Glomerular endothelial cell (primary cell): ENCODE results near the gene AP1AR. TPM values are rescaled to one million over a fixed set of nuclear protein-coding genes. Genes with fewer than 3 reads are reported as not detected.
"Not testable (repeated sequence)": the region's sequence is repeated elsewhere in the genome, so short reads cannot be mapped to it uniquely, and the experiment has no call there.

Experiments used
- DNase-seq: peaks from one replicate; pipeline ENCODE4 v3.0.0-alpha.2; 2011; ENCODE audit warnings: low read depth, low spot score; ENCODE audit errors: extremely low read depth
- total RNA-seq: library from RNA; depleted of rRNA; stranded (reverse); fragments of >200 nt; gene quantifications from 2 replicates; pipeline ENCODE4 v1.2.3, GENCODE V29; 2015

Gene AP1AR
- total RNA-seq, 1 donor from 2014 or later = 26.0 TPM

DNA sequence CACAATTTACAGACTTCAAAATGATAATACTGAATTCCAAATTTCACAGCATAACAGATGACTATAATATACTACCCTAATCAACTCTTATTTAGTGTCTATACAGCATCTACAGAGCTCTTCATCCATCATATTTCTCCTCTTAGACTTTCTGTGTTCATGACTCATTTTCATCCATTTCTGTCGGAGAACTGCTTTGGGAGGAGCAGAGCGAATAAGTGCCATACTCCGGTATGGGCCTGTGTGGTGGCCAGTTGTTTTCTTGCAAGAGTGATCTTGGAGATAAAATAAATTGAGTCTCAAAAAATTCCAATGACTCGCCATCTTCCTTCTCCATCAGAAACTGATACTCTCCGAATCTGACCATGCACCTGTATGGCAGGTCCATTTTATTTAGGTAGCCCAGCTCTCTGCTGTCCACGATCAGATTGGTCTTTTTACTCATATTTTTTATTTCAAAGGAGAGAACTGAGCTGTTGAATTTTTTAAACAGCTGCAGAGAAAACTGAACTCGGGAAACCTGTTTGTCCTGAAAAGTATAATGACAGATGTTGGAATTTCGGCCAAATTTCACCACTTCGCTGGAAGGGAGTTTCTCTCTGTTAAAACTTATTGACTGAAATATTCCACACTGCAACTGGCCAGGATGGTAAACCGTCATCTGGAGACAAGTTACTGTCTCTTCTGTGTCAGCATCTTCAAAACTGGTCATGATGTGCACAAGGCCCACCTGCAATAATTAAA is 46.3 kb downstream of the AP1AR start:
- DNase-seq = no peak

DNA sequence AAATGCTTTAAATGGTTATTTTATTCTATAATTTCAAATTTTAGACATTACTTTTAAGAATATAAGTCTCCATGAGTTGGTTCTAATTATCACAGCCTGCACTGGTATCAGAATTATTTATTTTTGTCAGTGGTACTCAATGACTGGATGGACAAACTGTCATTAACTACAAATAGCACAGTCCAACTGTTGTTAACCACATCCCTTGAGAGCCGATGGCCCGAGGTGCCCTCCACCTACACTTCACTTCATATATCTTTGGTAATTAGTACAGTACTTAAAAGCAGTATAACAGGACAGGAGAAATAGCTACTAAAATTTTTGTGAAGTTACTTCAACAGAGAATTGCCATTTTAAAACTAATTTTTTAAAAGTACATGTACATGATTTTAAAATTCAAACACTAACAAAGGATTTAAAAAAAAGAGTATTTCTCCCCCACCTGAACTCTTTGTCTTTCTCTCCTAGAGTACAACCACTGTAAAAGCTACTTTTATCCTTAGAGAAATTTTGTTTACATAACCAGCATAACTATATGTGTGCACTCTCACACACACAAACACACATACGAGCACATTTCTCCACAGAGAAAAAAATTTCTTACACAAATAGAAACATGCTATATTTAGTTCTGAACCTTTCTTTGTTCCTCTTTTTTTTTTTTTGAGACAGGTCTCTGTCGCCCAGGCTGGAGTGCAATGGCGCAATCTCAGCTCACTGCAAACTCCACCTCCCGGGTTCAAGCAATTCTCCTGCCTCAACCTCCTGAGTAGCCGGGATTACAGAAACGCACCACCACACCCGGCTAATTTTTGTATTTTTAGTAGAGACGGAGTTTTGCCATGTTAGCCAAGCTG is 47.7 kb downstream of the AP1AR start:
- DNase-seq = no peak

DNA sequence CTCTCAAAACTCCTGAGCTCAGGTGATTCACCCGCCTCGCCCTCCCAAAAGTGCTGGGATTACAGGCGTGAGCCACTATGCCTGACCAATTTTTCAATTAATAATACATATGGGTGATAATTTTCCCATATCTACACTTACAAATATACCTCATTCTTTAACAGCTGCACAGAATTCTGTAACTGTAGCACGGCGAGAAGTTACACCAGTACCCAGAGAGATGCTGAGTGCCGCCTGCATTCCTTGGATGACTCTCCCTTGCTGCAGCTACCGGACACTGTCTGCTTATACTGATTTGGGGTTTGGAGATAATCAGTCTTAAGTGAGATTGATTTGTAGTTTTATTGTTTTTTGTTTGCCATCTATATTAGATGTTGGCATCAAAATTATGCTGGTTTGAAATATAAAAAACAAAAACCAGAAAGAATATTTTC is 48.3 kb downstream of the AP1AR start:
- no peak for DNase-seq

DNA sequence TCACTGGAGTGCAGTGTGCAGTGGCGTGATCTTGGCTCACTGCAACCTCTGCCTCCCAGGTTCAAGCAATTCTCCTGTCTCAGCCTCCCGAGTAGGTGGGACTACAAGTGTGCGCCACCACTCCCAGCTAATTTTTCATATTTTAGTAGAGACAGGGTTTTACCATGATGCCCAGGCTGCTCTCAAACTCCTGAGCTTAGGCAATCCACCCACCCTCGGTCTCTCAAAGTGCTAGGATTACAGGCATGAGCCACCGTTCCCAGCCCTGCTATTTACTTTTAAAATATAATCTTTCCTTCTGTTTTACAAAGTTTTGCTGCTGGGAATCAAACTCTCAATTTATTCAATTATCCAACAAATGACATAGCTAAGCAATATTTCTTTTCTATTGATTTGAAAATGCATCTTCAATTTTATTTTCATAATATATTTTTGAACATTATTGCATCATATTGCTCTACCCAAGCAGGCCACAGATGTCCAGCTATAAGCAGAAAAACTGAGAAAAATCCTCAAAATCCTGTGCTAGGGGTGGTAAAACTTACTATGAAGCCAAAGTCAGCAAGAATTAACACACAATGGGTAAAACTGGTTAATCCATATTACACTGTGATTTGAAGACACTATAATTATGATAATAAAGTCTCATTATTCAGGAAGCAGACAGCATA is 48.9 kb downstream of the AP1AR start:
- no peak for DNase-seq

DNA sequence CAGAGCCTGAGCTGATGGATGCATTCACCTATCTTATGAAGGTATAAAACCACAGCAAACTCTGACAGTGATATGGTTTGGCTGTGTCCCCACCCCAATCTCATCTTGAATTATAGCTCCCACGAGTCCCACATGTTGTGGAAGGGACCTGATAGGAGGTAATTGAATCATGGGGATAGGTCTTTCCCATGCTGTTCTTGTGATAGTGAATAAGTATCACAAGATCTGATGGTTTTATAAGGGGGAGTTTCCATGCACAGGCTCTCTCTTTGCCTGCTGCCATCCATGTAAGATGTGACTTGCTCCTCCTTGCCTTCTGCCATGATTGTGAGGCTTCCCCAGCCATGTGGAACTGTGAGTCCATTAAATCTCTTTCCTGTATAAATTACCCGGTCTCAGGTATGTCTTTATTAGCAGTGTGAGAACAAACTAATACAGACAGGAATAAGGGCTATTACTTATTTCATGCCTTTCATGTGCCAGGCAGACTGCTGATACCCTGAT is 50.4 kb downstream of the AP1AR start:
- DNase-seq = not testable (repeated sequence)

DNA sequence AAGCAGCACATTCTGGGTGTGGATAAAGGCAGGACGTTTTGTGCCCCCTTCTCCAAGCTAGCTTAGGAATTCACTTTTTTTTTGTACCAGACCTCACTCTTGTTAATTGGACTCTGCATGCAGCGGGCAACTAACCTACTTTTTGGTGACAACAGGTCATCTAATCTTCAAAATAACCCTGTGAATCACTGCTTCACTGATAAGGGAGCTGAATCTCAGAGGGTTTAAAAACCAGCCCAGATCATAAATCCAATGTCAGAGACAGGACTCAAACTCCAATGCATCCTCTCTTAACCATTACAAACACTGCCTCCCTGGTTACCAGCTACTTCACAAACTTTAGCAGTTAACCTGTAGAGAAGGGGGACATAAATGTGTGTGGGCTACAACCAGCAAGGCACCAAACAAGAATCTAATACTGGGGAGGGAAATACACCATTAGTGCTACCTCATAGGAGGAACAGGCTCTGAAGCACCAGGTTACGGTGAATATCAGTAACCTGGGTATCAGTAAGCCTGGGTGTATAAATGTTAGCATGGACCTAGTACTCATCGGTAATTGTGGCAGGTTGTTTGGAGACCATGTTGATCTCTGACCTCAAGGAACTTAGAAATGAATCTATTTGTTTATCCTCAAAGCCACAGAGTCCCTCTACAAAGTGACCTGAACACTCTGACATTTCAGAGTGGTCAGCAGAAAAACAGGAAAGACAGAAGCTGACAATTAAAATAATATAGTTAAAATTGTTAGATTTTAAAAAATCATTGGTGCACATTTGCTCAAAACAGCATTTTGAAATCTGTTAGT is 51.5 kb downstream of the AP1AR start:
- DNase-seq = no peak

DNA sequence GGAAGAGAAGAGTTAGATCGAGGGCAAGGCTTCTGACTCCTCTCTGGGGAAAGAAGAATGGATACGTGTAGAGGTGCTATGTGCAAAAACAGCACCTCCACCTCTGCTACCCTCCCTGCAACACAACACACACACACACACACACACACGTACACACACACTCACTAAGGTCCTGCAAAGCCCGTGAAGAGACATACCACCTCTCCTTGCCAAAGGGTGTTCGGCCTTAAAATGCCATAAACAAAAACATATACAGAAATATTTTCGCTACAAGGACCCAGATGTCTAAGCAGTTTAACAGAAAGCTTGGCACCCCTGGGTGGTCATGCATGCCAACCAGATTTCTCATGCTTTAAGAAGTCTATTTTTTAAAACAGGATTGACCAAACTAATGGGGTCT is 52.6 kb downstream of the AP1AR start:
- no peak for DNase-seq

DNA sequence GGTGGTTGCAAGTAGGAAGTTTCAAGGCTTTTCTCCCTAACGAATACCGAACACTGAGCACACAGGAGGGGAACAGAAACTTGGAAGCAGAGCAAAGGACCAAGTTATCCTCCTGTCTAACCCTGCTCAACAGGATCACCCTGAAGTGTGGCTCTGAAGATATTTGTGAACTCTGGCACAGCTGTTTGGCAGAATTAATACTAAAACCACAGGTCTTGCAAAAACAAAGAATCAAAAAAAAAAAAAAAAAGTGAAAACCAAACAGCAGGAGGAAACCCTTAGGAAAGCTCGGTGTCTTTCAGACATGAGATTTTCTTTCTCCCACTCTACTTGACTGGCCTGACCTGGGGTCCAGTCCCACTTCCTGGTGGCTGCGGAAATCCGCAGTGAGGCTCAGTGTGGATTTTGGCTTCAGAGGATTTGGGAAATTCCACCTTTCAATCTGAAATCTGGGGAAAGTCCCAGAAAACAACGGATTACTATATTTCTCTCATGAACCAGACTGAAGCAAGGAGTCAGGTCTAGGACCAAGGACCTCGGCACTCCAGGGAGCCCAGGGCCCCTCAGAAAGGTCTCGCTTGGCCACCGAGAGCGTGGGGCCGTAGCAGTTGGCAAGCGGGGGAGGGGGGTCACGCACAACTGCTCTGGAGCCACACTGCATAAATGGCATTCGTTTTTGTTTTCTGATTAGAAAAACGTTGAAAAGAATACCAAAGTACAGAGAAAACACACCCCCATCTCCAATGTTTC is 53.2 kb downstream of the AP1AR start:
- no peak for DNase-seq

DNA sequence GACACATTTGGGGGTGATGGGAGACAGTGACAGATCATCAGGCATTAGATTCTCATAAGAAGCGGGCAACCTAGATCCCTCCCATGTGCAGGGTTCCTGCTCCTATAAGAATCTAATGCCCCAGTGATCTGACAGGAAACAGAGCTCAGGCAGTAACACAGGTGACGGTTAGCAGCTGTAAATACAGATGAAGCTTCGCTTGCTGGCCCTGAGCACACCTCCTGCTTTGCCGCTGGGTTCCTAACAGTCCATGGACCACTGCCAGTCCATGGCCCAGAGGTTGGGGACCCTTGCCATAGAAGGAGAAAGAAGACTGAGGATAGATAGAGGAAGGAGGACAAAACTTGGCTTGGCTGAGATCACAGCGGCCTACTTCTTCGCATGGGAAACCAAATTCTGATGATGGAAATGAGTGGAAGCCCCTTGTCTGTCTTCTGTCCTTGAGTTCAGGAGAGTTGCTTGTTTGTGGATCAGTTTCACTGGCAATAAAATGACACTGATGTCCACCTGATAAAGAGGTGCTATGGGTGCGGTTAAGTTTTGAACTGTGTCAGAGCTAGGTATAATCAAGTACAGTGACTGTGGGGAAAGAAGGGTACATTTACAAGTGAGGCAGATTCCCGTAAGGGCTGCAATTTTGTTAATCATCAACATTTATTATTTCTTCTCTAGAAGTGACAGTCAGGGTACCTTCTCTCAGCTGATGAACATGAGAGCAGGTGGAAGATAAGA is 55.8 kb downstream of the AP1AR start:
- DNase-seq = no peak

DNA sequence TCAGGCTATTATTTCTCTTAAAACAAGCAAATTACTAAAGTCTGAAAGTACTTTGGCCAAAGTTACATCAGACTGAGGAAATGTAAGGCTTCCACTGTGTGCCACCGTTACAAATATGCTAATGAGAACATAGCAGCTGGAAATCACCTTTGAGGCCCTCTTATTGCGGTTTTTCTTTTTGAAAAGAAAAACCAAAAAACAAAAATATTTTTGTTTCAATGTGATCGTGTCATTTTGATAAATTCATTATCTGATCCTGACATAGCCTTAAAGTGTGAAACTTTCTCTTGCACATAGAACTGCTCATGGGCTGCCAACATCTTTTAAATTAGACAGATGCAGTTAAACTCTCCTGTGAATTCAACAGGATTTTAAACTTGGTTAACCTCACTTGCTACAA is 56.9 kb downstream of the AP1AR start:
- DNase-seq = no peak

DNA sequence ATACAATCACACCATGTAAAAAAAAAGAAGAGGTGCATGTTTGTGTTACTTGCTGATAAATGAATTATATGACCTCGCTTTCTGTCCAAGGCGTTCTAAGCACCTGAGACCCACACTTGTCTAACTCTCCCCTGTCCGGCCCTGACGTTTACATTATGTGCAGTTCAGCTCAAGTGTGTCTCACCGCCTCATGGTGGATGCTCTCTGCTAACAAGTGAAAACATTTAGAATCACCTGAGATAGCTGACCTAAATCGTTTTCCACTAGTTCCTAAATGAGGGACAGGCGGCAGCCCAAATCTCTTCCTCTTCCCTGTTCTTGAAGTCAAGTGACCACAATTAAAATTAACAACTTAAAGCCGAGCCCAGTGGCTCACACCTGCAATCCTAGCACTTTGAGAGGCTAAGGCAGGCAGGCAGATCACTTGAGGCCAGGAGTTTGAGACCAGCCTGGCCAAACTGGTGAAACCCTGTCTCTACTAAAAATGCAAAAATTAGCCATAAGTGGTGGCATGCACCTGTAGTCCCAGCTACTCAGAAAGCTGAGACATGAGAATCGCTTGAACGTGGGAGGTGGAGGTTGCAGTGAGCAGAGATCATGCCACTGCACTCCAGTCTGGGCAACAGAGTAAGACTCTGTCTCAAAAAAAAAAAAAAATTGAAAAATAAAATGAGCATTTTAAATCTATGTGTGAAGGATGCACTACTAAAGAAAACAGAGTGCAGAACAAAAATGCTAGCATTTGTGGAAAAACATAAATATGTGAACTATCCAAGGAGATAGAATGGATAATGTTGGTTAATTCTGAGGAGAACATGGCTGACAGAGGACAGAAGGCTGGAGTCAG is 58.0 kb downstream of the AP1AR start:
- no peak for DNase-seq

DNA sequence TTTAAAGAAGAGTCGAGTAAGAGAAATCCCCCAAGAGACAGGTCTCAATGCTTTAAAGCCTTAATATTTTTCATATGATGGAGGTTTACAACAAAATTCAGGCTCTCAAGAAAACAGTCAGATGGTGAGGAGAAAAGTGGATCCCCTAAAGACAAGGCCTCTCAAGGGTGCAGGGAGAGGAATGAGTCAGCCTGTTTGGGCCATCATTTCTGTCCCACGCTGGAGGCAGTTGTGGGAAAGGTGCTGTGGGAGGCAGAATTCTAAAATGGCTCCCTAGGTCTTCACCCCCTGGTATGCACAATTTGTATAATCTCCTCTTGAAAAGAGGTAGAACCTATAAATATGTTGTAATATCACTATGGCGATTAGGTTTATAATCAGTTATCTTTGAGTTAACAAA is 58.8 kb downstream of the AP1AR start:
- no peak for DNase-seq

DNA sequence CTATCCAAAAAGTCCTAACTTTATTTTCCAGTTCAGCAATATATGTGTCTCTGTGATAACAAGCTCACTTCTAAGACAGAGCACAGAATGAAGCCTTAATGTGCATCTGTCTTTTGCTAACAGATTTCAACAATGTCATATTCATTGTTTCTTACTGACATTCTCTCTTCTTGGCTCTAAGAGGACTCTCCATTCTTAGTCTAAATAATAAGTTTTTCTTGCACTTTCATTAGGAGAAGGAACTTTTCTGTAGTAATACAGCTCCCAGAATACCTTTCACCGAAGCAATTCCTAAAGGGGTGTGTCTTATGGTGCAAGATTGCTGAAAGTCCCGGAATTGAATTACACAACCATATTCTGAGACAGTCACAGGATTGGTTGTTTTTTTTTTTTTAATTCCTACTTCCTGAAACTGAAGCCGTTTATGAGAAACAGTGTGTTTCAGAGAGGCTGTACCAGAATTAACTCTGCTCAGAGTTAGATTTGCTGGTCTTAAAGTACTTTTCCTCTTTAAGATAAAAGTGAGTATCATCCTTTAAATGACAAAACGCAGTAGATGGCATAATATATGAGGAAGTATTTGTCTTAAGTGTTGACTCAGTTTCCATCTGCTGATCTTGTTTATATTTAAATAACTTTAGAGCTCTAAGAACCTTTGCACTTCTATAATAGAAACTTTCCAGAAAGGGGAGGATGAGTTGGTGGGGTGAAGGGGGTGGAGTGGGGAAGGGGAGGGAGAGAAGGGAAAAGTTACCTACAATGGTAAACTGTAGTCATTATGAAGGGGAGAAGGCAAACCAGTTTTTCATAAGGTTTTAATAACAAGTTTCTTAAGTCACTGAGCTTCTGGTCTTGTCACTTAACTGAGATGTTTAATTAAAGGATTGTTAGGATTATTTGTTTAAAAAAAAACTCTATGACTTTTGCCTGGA is 65.6 kb downstream of the AP1AR start, which contains the start of gene ALPK1:
Gene ALPK1 (plus strand): TSS at position 421 of the 932 bp plus-strand sequence.
- peak; percentile 75 for DNase-seq

DNA sequence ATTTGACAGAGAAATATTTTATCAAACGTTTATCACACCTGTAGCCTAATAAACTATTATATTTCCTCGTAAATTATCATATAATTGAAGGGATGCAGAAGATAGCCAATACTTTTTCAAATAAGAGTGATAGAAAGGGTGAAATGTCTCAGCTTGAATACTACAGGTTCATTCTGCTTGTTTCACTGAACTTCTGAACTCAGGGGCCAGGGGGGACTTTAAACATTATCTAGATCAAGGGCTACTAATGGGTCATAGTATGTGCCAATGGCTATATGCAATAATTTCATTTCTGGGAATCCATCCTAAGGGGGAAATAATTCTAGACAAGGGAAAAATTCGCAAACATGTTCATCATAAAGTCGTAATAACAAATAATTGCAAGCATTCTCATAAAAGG is 68.1 kb downstream of the AP1AR start:
- no peak for DNase-seq

DNA sequence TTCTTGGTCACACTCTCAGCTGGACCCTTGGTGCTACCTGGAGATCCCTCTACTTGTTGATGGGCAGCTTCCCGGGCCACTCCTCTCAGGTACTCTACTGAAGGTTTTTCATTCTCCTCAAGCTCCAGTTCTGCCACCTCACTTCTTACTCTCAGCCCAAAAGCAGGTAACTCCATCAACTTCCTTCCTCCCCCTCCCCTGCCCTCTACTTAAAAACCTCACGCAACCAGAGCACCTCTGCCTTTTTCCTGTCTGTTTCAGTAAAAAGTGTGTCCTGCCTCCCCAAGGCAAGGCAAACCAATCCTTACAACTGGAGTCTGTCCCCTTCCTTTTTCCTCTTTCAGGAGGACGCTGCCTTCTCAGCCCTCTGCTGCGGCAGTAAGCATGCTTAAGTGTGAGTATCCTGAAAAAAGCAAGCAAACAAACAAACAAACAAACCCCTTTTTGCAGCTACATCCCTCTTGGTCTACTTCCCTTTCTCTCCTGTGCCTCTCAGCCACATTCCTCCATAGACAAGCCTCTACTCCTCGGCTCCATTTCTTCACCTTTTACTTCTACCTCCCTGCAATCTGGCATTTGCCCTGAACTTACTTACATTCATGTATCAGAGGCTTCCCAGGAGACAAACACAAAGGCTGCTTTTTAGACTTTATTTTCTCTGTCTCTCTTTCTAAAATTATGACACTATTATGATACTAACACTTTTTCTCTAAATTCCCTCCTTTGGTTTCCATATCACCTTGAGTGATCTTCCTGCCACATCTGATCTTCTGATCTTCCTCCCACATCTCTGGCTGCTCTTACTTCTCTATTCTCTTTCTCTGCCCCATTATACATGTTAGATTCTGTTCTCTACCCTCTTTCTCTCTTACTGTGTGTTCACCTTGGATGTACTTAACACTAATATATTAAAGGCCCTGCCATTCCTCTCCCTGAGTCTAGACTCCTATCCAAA is 71.0 kb downstream of the AP1AR start:
- DNase-seq = no peak

DNA sequence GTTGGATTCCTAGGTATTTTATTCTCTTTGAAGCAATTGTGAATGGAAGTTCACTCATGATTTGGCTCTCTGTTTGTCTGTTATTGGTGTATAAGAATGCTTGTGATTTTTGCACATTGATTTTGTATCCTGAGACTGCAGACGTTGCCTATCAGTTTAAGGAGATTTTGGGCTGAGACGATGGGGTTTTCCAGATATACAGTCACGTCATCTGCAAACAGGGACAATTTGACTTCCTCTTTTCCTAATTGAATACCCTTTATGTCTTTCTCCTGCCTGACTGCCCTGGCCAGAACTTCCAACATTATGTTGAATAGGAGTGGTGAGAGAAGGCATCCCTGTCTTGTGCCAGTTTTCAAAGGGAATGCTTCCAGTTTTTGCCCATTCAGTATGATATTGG is 73.9 kb downstream of the AP1AR start:
- DNase-seq = not testable (repeated sequence)
